ENCODE measurements around the gene SRRD. TPM values are rescaled to one million over a fixed set of nuclear protein-coding genes. Genes with fewer than 3 reads are reported as not detected.

SRRD gene
- total and polyA plus RNA-seq, 7 donors = 4.4 to 17.4 (median 10.0) TPM

DNA sequence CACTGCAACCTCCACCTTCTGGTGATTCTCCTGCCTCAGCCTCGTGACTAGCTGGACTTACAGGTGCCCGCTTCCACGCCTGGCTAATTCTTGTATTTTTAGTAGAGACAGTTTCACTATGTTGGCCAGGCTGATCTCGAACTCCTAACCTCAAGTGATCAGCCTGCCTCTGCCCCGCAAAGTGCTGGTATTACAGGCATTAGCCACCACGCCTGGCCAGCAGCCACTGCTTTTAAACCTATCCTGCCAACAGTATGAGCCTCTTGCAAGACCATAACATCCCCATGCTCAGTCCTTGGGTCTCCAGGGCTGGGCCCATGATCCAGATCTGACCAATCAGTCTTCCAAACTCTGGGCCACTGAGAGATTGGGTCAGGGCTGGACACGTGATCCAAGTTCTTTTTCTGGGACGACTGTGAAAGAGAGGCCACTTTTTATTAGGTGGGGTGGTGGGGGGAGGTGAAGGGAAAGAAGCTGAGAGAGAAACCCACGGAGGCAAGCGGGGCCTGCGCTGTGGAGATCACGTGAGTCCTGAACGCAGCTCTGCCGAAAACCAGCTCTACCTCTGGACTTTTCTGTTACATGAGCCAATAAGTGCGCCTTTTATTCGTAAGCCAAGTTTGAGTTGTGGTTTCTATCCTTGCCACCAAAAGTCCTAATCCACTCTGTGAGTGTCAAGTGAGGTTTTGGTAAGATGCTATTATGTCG is 36.7 kb upstream of the SRRD start:
- Histone ChIP-seq H3K27ac (peak overlapping the region in 3 of 4 donors; percentile 41 to 71 (median 63)), H3K4me3 (peak overlapping the region in 2 of 4 donors; percentile 10 to 15)
- intact Hi-C loops (cut with DNase I) = no loop called here

DNA sequence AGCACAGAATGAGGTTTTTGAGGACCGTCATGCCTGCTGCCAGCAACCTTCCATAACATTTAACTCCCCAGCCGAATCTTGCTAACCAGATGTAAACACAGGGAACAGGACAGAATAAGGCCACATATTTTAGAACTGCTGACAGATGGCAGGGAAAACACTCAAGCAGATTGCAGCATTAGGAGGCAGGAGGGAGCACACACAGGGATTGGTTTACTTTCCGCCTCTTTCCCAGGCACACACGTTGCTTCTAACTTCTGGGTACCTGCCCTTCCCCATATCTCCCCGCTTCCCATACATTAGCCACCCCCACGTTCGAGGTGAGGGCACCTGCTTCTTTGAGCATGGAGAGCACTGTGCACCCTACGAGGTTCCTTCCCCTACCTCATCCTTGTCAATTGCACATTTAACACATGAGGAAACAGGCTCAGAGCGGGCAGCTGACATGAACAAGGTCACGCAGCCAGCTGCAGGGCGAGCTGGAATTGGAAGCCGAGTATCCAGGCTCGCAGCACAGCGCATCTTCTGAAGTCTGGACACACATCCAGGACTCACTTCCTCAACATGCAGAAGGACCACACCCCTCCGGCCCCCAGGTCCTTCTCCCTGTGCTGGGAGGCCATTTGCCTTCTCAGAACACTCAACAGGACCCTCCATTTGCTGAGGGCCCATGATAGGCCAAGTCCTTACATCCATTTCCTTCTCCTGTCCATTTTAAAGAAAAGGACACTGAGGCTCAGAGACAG is 35.9 kb upstream of the SRRD start:
- H3K4me1 ChIP-seq = peaks cover 0 to 23% (median 17%) of the 10 kb centered on the region in 4 donors
- H3K4me3 ChIP-seq = peak overlapping the region in 2 of 4 donors; percentile 10 to 15
- peak; percentile 17 for DNase-seq
- TF ChIP-seq EP300 (IDR thresholded peaks at IDR 0.05) = no peak
- TF ChIP-seq POLR2A (IDR thresholded peaks at IDR 0.05) = no peak
- TF ChIP-seq POLR2AphosphoS5 (IDR thresholded peaks at IDR 0.05) = peak in 2 of 4 donors; percentile 9 to 32
- TF ChIP-seq, protein P1, sequence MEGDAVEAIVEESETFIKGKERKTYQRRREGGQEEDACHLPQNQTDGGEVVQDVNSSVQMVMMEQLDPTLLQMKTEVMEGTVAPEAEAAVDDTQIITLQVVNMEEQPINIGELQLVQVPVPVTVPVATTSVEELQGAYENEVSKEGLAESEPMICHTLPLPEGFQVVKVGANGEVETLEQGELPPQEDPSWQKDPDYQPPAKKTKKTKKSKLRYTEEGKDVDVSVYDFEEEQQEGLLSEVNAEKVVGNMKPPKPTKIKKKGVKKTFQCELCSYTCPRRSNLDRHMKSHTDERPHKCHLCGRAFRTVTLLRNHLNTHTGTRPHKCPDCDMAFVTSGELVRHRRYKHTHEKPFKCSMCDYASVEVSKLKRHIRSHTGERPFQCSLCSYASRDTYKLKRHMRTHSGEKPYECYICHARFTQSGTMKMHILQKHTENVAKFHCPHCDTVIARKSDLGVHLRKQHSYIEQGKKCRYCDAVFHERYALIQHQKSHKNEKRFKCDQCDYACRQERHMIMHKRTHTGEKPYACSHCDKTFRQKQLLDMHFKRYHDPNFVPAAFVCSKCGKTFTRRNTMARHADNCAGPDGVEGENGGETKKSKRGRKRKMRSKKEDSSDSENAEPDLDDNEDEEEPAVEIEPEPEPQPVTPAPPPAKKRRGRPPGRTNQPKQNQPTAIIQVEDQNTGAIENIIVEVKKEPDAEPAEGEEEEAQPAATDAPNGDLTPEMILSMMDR (IDR thresholded peaks at IDR 0.05) = no peak
- intact Hi-C loops (cut with DNase I) = no loop called here
- peaks cover 0 to 29% (median 14%) of the 10 kb centered on the region in 4 donors for H3K36me3 ChIP-seq
- H3K27ac ChIP-seq = peak overlapping the region in 3 of 4 donors; percentile 41 to 71 (median 63)
- no peaks in the 10 kb centered on the region for H3K9me3 ChIP-seq
- H3K27me3 ChIP-seq = no peaks in the 10 kb centered on the region
- WGBS, 2 donors = 77 to 79% methylated on average over 15 of the region's 15 CpGs

More for the DNA sequence above, 36.7 kb upstream of the SRRD start:
- Histone ChIP-seq H3K4me1 (peaks cover 0 to 23% (median 17%) of the 10 kb centered on the region in 4 donors), H3K36me3 (peaks cover 0 to 21% (median 7%) of the 10 kb centered on the region in 4 donors), H3K27me3 (no peaks in the 10 kb centered on the region), H3K9me3 (no peaks in the 10 kb centered on the region)
- peak; percentile 73 for DNase-seq
- TF ChIP-seq EP300 (IDR thresholded peaks at IDR 0.05) (no peak), POLR2AphosphoS5 (IDR thresholded peaks at IDR 0.05) (peak in 1 of 4 donors; percentile 18), POLR2A (IDR thresholded peaks at IDR 0.05) (no peak)
- TF ChIP-seq, protein P1 (IDR thresholded peaks at IDR 0.05) = no peak
- 82 to 89% methylated on average over 17 of the region's 17 CpGs for WGBS, 2 donors

DNA sequence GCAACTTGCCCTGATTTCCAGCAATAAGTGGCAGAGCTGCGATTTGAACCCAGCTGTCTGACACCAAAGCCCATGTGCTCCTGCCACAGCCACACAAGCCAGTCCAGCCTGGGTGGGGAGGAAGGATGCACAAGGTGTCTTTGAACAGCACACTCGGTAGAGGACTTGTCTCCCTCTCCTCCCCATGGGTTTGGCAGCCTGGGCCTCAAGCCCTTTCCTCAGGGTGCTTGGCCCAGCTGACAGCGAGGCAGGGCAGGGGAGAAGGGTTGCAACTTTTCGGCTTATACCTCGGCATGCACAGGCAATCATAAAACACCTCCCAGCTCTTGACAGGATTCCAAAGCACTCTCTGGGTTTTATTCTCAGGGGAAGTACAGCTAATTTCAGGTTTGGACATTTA is 35.3 kb upstream of the SRRD start:
- Histone ChIP-seq H3K9me3 (no peaks in the 10 kb centered on the region), H3K4me1 (peaks cover 0 to 23% (median 17%) of the 10 kb centered on the region in 4 donors), H3K27me3 (no peaks in the 10 kb centered on the region), H3K27ac (no peak overlapping the region), H3K36me3 (peaks cover 0 to 35% (median 20%) of the 10 kb centered on the region in 4 donors), H3K4me3 (no peak overlapping the region)
- intact Hi-C loops (cut with DNase I) = no loop called here
- TF ChIP-seq POLR2AphosphoS5 (IDR thresholded peaks at IDR 0.05) = no peak
- no peak for DNase-seq
- WGBS, 2 donors = 50 to 81% methylated on average over 5 of the region's 5 CpGs

DNA sequence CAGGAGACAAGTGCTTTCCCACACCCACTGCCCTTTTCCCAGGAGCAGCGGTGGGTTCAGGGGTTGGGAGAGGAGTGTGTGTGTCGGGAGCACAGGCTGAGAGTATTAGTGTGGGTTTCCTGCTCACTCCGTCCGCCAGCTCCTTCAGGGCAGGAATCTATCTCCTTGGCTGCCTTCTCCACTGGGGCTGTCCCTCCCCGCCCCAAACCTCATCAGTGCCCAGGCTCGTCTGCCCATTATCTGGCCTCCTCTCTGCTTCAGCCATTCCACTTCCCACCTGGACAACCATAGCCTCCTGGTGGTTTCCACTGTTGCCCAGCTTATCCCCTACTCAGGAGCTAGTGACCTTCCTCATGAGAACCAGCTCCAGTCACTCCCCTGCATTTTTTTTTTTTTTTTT is 34.7 kb upstream of the SRRD start:
- WGBS, 2 donors = 86% methylated on average over 6 of the region's 6 CpGs
- no peak for TF ChIP-seq POLR2AphosphoS5 (IDR thresholded peaks at IDR 0.05)
- TF ChIP-seq, protein P1 (IDR thresholded peaks at IDR 0.05) = no peak
- no peak for TF ChIP-seq EP300 (IDR thresholded peaks at IDR 0.05)
- TF ChIP-seq POLR2A (IDR thresholded peaks at IDR 0.05) = no peak
- intact Hi-C loops (cut with DNase I) = no loop called here
- Histone ChIP-seq H3K4me3 (no peak overlapping the region), H3K27me3 (no peaks in the 10 kb centered on the region), H3K9me3 (no peaks in the 10 kb centered on the region), H3K4me1 (peaks cover 0 to 23% (median 17%) of the 10 kb centered on the region in 4 donors), H3K36me3 (peaks cover 0 to 41% (median 26%) of the 10 kb centered on the region in 4 donors), H3K27ac (no peak overlapping the region)
- DNase-seq = no peak

Measured in sigmoid colon (tissue), 7 donors.